GM18507 (cell line): ENCODE data around the gene NFASC.

Experiments
- DNase-seq: peaks from one replicate; pipeline ENCODE4 v3.0.0; 2011; ENCODE audit warnings: low read depth; ENCODE audit not compliant: insufficient read length; ENCODE audit errors: extremely low spot score
- FAIRE-seq: peaks from 2 replicates; lab custom pipeline; 2011; peaks lifted over from hg19 to GRCh38; lab: Jason Lieb, UNC

NFASC gene

DNA sequence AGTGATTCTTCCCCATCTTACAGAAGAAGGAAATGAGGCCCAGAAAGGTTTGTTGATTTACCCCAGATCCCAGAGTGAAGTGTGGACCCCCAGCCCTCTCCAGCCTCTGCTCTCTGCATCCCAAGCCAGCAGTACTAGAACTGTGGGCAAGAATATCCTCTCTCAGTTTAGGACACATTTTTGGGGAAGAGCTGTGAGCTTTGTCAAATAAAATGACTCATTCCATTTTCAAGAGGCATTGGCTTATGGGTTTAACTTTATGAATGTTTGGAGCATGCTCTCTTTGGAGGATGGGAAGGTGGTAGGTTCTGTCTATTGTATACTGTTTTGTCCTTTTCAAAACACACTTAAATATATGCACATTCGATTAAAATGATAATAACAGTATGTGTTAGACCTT is 101.8 kb downstream of the NFASC start:
- FAIRE-seq (no peak), DNase-seq (no peak)

GRCh38 chr1:204973449-204973848 is 102.8 kb downstream of the NFASC start:
- DNase-seq = no peak
- FAIRE-seq = no peak

GRCh38 chr1:204974327-204974726 is 103.7 kb downstream of the NFASC start:
- no peak for DNase-seq
- no peak for FAIRE-seq

- FAIRE-seq (no peak), DNase-seq (no peak)
Measured at GRCh38 chr1:204975021-204975420, 104.4 kb downstream of the NFASC start.

DNA sequence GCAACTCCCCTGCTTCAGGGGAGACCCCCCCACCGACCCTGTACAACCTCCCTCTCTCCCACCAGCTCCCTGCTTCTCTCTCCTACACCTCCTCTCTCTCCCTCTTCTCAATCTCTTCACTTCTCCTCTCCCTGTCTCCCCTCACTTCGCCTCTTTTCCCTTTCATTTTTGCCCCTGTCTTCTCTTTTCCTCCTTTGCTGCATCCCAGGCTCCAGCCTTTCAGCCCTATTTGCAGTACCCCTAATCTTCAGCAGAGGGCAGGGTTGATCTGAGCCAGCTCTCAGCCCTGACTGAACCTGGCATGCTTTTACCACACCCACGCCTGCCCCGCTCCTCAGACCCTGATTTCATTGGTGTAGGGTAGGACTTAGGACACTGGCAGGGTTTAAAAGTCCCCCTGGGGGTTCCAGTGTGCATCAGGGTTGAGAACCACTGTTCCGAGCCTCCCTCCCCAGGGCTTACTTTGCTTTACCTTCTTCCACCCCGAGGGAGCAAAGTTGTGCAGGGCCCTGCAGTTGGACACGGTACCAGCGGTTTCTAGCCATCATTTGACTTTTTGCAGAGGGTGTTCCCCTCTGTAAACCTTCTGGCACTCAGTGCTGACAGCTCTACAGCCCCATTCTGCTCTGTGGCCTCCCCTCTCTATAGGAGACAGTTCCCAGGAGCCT is 105.0 kb downstream of the NFASC start:
- FAIRE-seq = peak; percentile 75
- peak; percentile 50 for DNase-seq

DNA sequence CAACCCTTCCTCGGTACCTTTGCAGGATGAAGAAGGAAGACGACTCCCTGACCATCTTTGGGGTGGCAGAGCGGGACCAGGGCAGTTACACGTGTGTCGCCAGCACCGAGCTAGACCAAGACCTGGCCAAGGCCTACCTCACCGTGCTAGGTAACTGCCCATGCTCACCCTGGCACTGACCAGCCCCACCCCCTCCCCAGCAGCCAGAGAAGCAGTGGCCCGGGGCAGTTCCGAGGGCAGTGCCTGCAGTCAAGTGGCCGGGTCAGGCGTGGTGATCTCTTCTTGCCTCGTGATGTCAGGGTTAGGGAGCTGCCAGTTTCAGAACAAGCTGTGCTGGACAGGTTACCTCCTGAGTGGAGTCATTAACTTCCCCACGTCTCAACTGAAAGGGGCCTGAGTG is 106.0 kb downstream of the NFASC start:
- DNase-seq (no peak), FAIRE-seq (no peak)

DNA sequence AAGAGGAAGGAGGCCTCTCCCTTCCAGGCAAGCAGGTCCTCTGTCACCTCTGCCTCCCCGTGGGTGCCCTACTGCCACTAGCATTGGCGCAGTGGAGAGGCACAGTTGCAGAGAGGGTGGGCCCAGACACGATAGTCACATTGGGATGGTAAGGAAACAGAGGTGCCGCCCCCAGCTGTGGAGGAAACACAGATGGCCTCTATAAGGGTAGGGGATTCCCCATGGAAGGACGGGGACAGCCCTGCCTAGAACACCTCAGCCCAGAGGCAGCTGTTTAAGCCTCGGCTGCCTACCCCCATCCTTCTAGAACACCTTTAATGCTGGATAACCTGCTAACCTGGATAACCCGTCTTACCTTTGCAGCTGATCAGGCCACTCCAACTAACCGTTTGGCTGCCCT is 106.7 kb downstream of the NFASC start:
- FAIRE-seq (no peak), DNase-seq (no peak)

- FAIRE-seq = no peak
Measured at GRCh38 chr1:204978782-204979181, 108.1 kb downstream of the NFASC start.

DNA sequence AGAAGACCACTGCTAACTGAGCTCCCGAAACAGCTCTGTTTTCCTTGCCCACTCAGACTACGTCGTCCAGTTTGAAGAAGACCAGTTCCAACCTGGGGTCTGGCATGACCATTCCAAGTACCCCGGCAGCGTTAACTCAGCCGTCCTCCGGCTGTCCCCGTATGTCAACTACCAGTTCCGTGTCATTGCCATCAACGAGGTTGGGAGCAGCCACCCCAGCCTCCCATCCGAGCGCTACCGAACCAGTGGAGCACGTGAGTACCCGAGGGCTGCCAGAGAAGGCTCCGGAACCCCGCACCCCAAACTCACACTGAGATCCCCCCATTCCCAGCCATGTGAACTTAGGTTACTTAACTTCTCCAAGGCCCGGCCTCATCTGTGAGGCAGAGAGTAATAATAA is 108.6 kb downstream of the NFASC start:
- DNase-seq (no peak), FAIRE-seq (no peak)

More at GRCh38 chr1:204978782-204979181, 108.1 kb downstream of the NFASC start:
- no peak for DNase-seq

DNA sequence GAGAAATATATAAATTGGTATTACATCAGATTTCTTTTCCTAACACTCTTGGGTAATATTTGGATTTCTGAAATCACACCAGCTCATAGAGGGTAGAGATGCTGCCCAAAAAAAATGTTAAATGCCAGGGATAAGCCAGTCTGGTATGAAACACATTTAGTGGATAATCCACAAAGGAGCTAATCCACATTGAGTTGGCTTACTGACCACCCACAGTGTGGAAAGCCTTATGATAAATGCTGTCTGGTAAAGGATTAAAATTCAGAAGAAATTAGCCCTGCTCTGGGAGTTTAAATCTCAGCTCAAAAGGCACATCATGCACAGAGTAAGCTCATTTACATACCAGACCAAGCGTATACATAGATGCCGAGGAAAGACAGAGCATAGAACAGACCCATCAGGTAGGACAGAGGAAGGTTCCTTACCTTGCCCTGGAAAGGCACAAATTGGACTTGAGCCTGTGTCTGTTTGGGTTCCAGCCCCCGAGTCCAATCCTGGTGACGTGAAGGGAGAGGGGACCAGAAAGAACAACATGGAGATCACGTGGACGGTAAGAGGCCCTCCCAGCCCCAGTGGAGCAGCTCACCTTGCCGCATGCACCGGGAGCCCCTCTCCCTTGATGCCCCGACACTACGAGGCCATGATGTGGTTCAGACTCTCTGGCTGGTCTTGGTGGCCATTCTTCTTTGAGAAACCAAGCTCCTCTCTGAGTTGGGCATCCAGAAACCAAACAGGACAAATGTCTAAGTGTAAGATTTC is 109.4 kb downstream of the NFASC start:
- no peak for FAIRE-seq
- DNase-seq = no peak

DNA sequence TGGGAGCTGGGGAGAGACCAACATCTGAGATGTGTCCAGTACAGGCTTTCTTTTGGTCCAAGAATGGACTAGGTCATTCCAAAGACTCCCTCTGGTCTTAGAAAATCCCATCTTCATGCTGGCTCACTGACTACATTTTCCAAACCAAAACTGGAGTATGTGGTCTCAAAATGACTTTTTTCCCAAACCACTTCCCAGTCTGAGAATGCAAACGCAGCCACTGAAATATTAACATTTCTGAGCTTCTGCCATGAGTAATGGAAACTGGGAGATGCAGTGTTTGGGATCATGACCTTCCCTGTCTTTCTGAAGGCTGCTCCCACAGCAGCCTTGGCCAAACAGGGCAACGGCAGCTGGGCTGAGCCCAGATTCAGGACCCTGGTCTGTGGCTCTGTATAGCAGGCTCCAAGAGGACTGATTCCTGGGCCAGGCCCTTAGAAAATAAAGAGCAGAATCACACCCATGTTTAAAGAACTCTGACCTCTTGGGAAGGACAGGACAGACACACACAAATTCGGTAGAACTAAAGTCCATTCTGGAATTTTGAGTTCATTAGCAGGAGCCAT is 110.3 kb downstream of the NFASC start:
- DNase-seq (no peak), FAIRE-seq (no peak)

DNA sequence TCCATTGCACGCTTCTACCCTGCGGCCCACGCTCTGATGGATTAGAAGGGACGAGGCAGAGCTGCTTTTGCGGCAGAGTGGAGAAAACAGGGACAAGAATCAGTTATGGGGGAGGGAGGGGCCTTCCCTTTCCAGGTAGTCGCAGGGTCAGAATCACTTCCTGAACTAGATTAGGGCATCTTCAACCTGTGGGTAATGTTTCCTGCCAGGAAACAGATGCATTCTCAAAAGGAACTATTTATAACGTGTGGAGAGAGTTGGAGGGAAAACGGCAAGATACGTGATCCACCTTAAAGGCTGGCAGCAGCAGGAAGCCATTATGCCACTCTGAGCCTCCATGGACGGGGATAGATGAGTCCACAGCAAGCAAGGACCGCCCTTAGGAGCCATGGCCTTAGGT is 112.5 kb downstream of the NFASC start:
- FAIRE-seq (no peak), DNase-seq (no peak)

DNA sequence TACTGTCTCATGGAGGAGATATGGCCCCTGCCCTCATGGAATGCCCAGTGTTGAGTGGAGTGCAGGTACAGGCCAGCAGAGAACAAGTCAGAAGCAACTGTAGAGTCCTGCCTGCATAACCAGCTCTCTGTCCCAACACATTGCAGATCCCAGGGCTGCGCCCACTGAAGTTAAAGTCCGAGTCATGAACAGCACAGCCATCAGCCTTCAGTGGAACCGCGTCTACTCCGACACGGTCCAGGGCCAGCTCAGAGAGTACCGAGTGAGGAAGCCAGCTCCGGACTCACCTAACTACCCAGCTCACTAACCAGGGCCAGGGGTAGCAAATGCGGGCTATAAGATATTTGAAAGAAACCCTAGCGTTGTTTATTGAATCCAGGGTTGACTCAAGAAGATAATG is 113.2 kb downstream of the NFASC start:
- FAIRE-seq = no peak
- no peak for DNase-seq

DNA sequence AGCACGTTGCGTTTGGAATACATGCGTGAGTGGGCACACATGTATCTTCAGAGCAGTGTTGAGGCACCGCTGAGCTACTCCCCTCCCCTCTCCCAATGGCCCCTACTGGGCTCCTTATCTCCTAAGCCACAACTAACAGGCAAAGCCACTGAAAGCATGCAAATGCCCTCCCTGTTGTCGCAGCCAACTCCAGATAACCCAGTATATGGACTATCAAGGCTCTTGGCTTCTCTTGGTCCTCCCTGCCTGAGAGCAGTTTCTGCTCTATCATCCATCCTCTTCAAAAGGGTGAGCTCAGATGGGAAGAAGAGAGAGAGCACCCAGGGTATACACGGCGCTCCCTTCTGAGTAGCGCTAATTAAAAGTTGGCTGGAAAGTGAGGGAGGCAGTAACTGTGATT is 113.8 kb downstream of the NFASC start:
- no peak for FAIRE-seq
- DNase-seq = no peak

GRCh38 chr1:204986181-204986580 is 115.5 kb downstream of the NFASC start:
- DNase-seq (no peak), FAIRE-seq (no peak)

DNA sequence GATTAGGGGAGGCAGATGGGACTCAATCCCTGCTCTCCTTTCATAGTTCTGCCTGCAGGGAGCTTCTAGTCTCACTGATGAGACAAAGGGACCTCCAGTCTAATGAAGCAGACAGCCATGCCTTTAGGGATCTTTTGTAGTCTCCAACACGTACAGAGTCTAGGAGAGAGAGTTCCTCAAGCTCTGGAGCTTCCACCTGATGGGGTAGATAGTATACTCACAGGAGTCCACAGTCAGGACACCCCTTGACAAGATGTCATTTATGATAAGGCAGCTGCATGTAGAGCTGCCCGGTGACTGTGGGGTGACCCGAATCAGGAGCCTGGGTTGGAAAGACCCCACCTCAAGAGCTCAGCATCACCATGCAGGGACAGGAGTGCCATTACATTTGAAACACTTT is 117.0 kb downstream of the NFASC start:
- DNase-seq (no peak), FAIRE-seq (no peak)

GRCh38 chr1:204988196-204988595 is 117.5 kb downstream of the NFASC start:
- FAIRE-seq (no peak), DNase-seq (no peak)

DNA sequence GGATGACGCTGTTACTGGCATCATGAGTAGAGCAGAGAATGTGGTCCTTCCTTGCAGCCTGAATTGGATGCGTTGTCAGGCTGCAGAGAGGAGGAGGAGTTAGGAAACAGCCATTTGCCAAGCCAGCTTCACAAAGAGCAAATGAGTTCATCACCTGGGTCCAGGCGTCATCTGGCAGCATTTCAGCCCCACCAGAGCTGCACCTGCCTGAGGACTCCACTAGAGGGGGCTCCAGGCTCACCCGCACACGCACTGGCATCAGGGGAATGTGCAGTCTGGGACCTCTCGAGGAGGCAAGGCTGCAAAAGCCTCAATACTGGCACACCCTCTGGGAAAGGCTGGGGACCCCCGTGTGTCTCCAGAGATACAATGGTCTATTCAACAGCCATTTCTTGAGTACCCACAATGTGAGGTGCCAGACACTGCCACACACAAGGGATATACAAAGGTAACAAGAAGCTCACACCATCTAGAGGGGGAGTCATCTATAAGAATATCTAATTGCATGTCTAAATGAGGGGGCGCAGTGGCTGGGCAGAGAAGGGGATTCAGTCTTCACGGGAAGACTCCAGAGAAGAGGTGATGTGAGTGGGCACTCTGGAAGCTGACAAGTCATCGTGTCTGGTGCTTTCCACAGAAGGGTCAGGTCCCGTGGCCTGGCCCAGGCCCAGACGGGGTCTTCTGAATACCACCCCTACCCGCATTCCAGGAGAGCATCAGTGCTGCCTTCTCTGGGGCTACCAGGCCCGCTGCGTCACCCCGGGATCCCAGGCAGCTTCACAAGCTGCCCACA is 118.8 kb downstream of the NFASC start:
- DNase-seq (peak; percentile 53), FAIRE-seq (peak; percentile 50)

GRCh38 chr1:204990059-204990664 is 119.5 kb downstream of the NFASC start:
- DNase-seq = no peak
- no peak for FAIRE-seq
